AG04449 (cell line): ENCODE data around the gene GRIN2C.

ENCODE experiments used
- CTCF ChIA-PET: fragments of 350-600 bp; formaldehyde crosslinking; extraction: SDS; loops from one replicate; lab custom pipeline; 2021; ENCODE audit warnings: antibody characterized with exemption; lab: Yijun Ruan, JAX
- POLR2A ChIA-PET: fragments of 400-600, 350-600 bp; formaldehyde crosslinking; extraction: SDS; loops from one replicate; lab custom pipeline; 2020; ENCODE audit warnings: antibody characterized with exemption, inconsistent platforms; lab: Yijun Ruan, JAX
- DNase-seq: peaks from one replicate; pipeline ENCODE4 v3.0.0-alpha.2; 2010; ENCODE audit warnings: low read depth, low spot score
- H3K4me3 ChIP-seq: 2 replicates; pipeline ENCODE4 v1.5.1; 2011; ENCODE audit warnings: low read depth, mild to moderate bottlenecking, control low read depth, low read length
- TF ChIP-seq, protein P1 (sequence below): IDR thresholded peaks from one replicate; pipeline ENCODE4 v1.5.1; 2011; ENCODE audit warnings: mild to moderate bottlenecking, moderate library complexity, low read length, control low read depth, inconsistent platforms; ENCODE audit not compliant: insufficient read depth; ENCODE audit errors: missing control alignments

Gene GRIN2C

DNA sequence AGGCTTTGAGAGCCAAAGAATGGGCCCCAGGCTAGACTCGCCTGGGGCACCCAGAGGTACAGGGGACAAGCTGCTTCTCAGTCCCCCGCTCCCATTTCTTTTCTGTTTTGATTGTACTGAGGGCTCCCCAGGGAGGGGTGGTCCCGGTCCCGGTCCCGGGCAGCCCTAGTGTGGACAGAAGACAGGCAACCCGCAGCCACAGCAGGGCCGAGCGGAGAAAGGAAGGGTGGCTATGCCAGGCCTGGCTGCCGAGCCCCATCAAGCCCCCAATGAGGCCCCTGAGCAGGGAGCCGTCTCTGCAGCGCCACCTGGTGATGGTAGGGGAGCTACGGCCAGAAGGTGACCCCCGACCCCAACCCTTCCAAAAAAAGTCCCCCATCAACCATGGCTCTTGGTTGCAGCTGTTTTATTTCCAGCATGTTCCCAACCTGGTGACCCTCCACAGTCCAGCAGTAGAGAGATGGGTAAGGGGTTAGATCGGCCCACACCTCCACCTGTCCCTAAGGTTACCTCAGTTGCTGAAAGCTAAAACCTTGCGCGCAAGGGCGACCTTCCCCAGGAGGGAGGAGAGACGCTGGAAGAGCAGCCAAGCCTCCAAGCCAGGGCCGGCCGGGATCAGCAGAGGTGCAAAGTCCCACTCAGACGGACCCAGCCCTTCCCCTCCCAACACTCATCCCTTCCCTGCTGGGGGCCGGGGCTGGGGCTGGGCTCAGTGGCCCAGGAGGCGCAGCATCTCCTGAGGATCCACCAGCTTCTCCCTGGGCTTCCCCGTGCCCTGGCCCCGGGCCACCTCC is 2.6 kb upstream of the GRIN2C start:
- no peak overlapping the region for H3K4me3 ChIP-seq
- CTCF ChIA-PET: interaction anchor here (0.5 to 20.6 kb wide), 22 partner anchors 7 to 205 kb away, joined by 3 to 692 read pairs (median 10); partner anchors contain the start of genes FDXR, NAT9, NHERF1 and RAB37
- DNase-seq: no peak
- TF ChIP-seq, protein P1, sequence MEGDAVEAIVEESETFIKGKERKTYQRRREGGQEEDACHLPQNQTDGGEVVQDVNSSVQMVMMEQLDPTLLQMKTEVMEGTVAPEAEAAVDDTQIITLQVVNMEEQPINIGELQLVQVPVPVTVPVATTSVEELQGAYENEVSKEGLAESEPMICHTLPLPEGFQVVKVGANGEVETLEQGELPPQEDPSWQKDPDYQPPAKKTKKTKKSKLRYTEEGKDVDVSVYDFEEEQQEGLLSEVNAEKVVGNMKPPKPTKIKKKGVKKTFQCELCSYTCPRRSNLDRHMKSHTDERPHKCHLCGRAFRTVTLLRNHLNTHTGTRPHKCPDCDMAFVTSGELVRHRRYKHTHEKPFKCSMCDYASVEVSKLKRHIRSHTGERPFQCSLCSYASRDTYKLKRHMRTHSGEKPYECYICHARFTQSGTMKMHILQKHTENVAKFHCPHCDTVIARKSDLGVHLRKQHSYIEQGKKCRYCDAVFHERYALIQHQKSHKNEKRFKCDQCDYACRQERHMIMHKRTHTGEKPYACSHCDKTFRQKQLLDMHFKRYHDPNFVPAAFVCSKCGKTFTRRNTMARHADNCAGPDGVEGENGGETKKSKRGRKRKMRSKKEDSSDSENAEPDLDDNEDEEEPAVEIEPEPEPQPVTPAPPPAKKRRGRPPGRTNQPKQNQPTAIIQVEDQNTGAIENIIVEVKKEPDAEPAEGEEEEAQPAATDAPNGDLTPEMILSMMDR: peak; percentile 74
- POLR2A ChIA-PET: interaction anchor here (1.3 kb wide), 1 partner anchor 10 kb away, joined by 7 read pairs; the partner anchor contains the start of gene FDXR

DNA sequence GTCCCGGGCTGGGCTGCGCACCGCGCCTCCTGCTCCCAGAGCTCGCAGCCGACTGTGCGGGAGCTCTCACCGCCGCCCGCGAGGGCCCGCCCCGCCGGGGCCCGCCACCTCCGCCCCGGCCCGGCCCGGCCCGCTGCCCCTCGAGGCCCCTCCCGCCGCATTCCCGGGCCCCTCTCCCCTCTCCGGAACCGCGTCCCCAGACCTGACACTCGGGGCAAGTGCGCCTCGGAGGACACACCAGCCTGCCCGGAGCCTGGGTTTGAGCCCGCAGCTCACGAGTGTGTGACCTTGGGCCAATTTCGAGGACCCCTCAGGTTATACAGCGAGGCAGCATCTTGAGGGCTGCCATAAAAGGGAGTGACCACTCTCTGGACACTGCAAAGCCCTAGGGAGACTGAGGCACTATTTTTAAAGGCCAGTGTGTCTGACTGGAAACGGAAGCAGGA is 2.0 kb upstream of the GRIN2C start:
- TF ChIP-seq, protein P1: no peak
- H3K4me3 ChIP-seq: no peak overlapping the region
- CTCF ChIA-PET: interaction anchor here (0.5 to 20.6 kb wide), 21 partner anchors 8 to 204 kb away, joined by 3 to 692 read pairs (median 8); partner anchors contain the start of genes FDXR, NAT9, NHERF1 and RAB37
- DNase-seq: no peak
- POLR2A ChIA-PET: interaction anchor here (1.3 kb wide), 1 partner anchor 11 kb away, joined by 7 read pairs; the partner anchor contains the start of gene FDXR

DNA sequence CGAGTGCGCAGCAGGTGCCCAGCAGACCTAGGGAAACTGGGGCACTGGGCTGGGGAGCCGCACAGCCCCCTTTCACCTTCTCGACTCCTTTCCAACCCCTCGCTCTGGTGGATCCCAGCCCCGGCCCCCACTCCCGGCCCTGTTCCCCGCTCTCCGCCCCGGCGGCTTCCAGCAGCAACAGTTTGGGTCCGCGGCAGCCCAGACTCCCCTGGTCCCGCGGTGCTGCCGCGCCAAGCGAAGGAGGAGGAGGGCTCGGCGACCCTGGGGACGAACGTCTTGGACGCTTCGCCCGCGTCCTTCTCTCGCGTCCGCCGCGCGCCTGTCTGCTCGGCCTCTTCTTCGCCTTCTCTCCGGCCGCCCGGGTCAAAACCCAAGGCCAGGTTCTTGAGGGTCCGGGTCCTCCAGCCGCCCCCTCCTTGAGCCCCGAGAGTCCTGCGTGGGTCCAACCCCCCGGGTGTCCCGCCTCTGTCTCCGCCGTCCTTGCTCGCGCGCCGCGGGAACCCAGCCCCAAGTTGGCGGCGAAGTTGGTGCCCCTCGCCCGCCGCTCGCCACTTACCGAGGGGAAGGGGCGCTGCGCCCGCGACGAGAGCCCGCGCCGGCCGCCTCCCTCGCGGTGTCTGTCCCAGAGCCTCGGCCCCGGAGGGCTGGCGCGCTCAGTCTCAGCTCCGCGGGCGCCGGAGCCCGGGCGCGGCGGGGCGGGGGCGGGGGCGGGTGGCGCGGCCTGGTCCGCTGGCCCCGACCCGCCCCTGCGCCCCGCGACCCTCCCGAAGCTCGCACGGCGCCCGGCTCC is 1.4 kb upstream of the GRIN2C start:
- ChIA-PET CTCF (interaction anchor here (1.1 to 20.6 kb wide), 12 partner anchors 7 to 115 kb away, joined by 4 to 692 read pairs (median 46); partner anchors contain the start of genes FDXR, NAT9 and NHERF1), POLR2A (interaction anchor here (1.3 kb wide), 1 partner anchor 12 kb away, joined by 7 read pairs; the partner anchor contains the start of gene FDXR)
- H3K4me3 ChIP-seq: no peak overlapping the region; the same call in 1 of the 2 replicates
- TF ChIP-seq, protein P1: no peak
- no peak for DNase-seq

DNA sequence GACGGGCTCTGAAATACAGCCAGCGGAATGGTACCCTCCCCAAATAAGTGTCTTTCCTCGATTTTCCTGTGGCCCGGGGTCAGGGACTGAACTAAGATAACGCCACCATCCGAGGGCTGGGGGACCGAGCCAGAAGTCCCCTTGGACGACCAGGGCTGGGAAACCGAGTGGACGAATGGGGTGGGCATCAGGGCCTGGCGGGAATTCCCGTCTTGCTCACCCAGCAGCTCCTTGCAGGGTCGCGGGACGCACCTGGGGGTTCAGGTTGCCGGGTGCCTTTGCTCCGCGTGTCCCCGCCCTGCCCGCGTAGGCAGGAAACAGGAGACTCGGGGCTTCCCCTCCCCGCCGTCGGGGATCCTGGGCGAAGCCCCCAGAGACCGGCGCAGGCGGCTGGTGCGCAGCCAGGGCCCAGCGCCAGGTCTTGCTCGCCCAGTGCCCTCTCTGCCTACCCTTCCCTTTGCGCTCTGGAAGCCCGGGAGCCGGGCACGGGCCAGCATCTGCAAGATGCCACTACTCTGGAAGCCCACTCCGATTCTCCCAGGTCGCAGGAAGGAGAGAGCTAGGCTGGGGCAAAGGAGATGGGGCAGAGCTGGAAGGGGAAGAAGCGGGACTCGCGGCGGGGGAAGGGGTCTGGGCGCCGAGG is 665 bp upstream of the GRIN2C start:
- CTCF ChIA-PET: interaction anchor here (2.7 to 20.6 kb wide), 7 partner anchors 9 to 114 kb away, joined by 16 to 692 read pairs (median 90); partner anchors contain the start of genes FDXR, NAT9 and NHERF1
- POLR2A ChIA-PET: no interaction called here
- H3K4me3 ChIP-seq: no peak overlapping the region
- TF ChIP-seq, protein P1: no peak
- no peak for DNase-seq

DNA sequence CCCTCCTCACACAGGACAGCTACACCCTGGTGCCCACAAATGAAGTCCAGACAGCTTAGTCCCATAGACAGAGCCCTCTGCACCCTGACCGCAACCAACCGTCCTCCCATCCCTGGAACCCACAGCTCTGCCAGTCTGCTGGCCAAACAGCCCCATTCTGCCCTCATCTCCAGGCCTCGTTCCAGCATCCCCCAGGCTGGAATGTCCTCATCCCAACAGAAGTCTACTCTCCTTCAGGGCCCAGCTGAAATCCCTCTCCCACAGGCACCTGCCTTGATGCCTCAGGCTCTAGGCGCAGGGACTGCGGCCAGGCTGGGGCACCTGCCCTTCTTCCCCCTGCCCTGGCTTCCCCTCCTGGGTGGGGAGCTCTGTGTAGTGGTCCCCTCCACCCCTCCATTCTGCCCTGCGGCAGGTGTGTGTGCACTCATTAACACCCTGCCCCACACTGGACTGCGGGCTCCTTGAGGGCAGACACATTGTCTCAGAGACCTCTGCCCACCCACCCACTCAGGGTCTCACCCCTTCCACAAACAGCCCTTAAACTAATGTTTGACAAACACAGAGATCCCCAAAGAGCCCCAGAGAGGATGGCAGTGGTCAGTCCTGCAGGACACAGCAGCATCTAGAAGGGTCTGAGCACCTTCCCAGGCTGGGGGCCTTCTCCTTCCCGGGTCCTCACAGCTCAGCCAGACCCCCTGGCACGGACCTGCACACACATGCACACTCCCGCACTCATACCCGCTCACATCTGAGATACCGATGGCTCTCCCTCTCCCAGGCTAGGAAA is 820 bp downstream of the GRIN2C start:
- ChIA-PET POLR2A (no interaction called here), CTCF (interaction anchor here (1.2 to 20.6 kb wide), 8 partner anchors 11 to 201 kb away, joined by 3 to 692 read pairs (median 32); partner anchors contain the start of gene NHERF1)
- no peak for DNase-seq
- TF ChIP-seq, protein P1: no peak
- H3K4me3 ChIP-seq: no peak overlapping the region
